GM23338 (cell line): Measurements from ENCODE around the gene EEPD1. TPM values are rescaled to one million over a fixed set of nuclear protein-coding genes. Genes with fewer than 3 reads are reported as not detected.

Source experiments
- ATAC-seq: fragments of 200-7000 bp; cut with Tn5 transposase; 3 replicates; pipeline ENCODE4 v1.9.1; 2020
- DNase-seq: peaks from one replicate; pipeline ENCODE4 v3.0.0-alpha.2; 2015; ENCODE audit warnings: low spot score
- H2AFZ ChIP-seq: fragments of 200-600 bp; sonication (generic); 2 replicates; pipeline ENCODE4 v1.8.0; 2016; ENCODE audit warnings: antibody characterized with exemption, mild to moderate bottlenecking, moderate library complexity
- H3F3A ChIP-seq: fragments of 200-600 bp; sonication (generic); replicated peaks from 2 replicates; pipeline ENCODE4 v1.8.0; 2017; ENCODE audit warnings: antibody characterized with exemption, mixed run types, low read depth
- H3K27ac ChIP-seq: fragments of 200-600 bp; sonication (generic); 2 replicates; pipeline ENCODE4 v1.6.1; 2016; ENCODE audit warnings: low read depth
- H3K27me3 ChIP-seq: fragments of 200-600 bp; sonication (generic); 2 replicates; pipeline ENCODE4 v1.8.0; 2016; ENCODE audit warnings: mild to moderate bottlenecking, mixed run types, moderate library complexity; ENCODE audit not compliant: insufficient read depth
- H3K36me3 ChIP-seq: fragments of 200-600 bp; sonication (generic); 2 replicates; pipeline ENCODE4 v1.8.0; 2016; ENCODE audit warnings: mild to moderate bottlenecking; ENCODE audit not compliant: insufficient read depth
- H3K4me1 ChIP-seq: fragments of 200-600 bp; sonication (generic); 2 replicates; pipeline ENCODE4 v1.8.0; 2016; ENCODE audit warnings: mild to moderate bottlenecking, moderate library complexity; ENCODE audit not compliant: insufficient read depth
- H3K4me2 ChIP-seq: fragments of 200-600 bp; sonication (generic); 2 replicates; pipeline ENCODE4 v1.7.1; 2017; ENCODE audit warnings: mixed run types
- H3K4me3 ChIP-seq: fragments of 200-600 bp; sonication (generic); 2 replicates; pipeline ENCODE4 v1.6.1; 2016; ENCODE audit warnings: mixed run types
- H3K79me2 ChIP-seq: fragments of 200-600 bp; sonication (generic); replicated peaks from 2 replicates; pipeline ENCODE4 v1.8.0; 2017; ENCODE audit warnings: mild to moderate bottlenecking; ENCODE audit not compliant: insufficient read depth
- H3K9me2 ChIP-seq: fragments of 200-600 bp; sonication (generic); 2 replicates; pipeline ENCODE4 v1.8.0; 2017; ENCODE audit not compliant: insufficient read depth
- H4K20me1 ChIP-seq: fragments of 200-600 bp; sonication (generic); replicated peaks from 2 replicates; pipeline ENCODE4 v1.8.0; 2017; ENCODE audit warnings: mild to moderate bottlenecking; ENCODE audit not compliant: insufficient read depth
- H3K27ac Mint-ChIP-seq: 2 replicates; pipeline ENCODE4 v1.8.0; 2020; ENCODE audit warnings: inconsistent platforms, mild to moderate bottlenecking, moderate library complexity, mixed read lengths
- H3K27me3 Mint-ChIP-seq: 3 replicates; pipeline ENCODE4 v1.8.0; 2022; ENCODE audit warnings: low read depth, mild to moderate bottlenecking, moderate library complexity, mixed read lengths, inconsistent platforms; ENCODE audit not compliant: insufficient read depth, poor library complexity
- H3K36me3 Mint-ChIP-seq: 3 replicates; pipeline ENCODE4 v1.8.0; 2021; ENCODE audit warnings: low read depth, mild to moderate bottlenecking, inconsistent platforms, moderate library complexity, mixed read lengths
- H3K4me1 Mint-ChIP-seq: 3 replicates; pipeline ENCODE4 v1.8.0; 2020; ENCODE audit warnings: mild to moderate bottlenecking, inconsistent platforms, mixed read lengths
- H3K4me3 Mint-ChIP-seq: 3 replicates; pipeline ENCODE4 v1.8.0; 2021; ENCODE audit warnings: moderate library complexity, mild to moderate bottlenecking, inconsistent platforms, mixed read lengths
- H3K9me3 Mint-ChIP-seq: 3 replicates; pipeline ENCODE4 v1.8.0; 2020; ENCODE audit warnings: moderate library complexity, mild to moderate bottlenecking, inconsistent platforms, mixed read lengths
- CREB1 ChIP-seq: fragments of 250-450 bp; sonication (Bioruptor Pico); IDR thresholded peaks from 2 replicates; pipeline ENCODE4 v1.5.0; 2020; ENCODE audit warnings: low read depth, mild to moderate bottlenecking, moderate library complexity
- EZH2 ChIP-seq: fragments of 200-600 bp; sonication (generic); IDR thresholded peaks from one replicate; pipeline ENCODE4 v1.8.0; 2017; ENCODE audit warnings: antibody characterized with exemption, mild to moderate bottlenecking, low read depth; ENCODE audit not compliant: unreplicated experiment
- NANOG ChIP-seq: IDR thresholded peaks from 2 replicates; pipeline ENCODE4 v1.6.1; 2016; ENCODE audit warnings: antibody characterized with exemption, borderline replicate concordance
- POLR2AphosphoS5 ChIP-seq: IDR thresholded peaks from 2 replicates; pipeline ENCODE4 v1.6.1; 2016; ENCODE audit warnings: antibody characterized with exemption, low read depth
- ZNF331 ChIP-seq: fragments of 250-450 bp; sonication (Bioruptor Pico); IDR thresholded peaks from 2 replicates; pipeline ENCODE4 v1.5.0; 2020; ENCODE audit warnings: low read depth, mild to moderate bottlenecking, moderate library complexity
- polyA plus RNA-seq: library from polyadenylated mRNA; unstranded; fragments of >200 nt; fragmentation: Nextera tagmentation; extraction: Ambion mirVana; gene quantifications from 2 replicates; pipeline ENCODE4 v1.2.1, GENCODE V29; 2016
- total RNA-seq: library from RNA; depleted of rRNA; stranded (reverse); fragments of >200 nt; shearing (Covaris generic); gene quantifications from 2 replicates; pipeline ENCODE4 v1.2.3, GENCODE V29; 2014
- TF ChIP-seq, protein P1 (sequence below): IDR thresholded peaks from 2 replicates; pipeline ENCODE4 v1.6.1; 2016; ENCODE audit warnings: antibody characterized with exemption
- TF ChIP-seq, protein P2 (sequence below): fragments of 250-450 bp; sonication (Bioruptor Pico); IDR thresholded peaks from 2 replicates; pipeline ENCODE4 v1.5.0; 2020; ENCODE audit warnings: mild to moderate bottlenecking, moderate library complexity
- TF ChIP-seq, protein P3 (sequence below), 2 experiments: fragments of 200-600 bp in 1 of 2; sonication (generic) in 1 of 2; conservative IDR thresholded peaks; 2 replicates each; pipeline versions ENCODE4 v1.5.1 to v1.6.1; 2016 to 2017; ENCODE audit warnings: antibody characterized with exemption in 2 of 2, low read depth in 2 of 2, mild to moderate bottlenecking in 2 of 2, moderate library complexity in 1 of 2

The EEPD1 gene
- total and polyA plus RNA-seq, 2 experiments from 2014 or later: 4.1 to 17.1 TPM

DNA sequence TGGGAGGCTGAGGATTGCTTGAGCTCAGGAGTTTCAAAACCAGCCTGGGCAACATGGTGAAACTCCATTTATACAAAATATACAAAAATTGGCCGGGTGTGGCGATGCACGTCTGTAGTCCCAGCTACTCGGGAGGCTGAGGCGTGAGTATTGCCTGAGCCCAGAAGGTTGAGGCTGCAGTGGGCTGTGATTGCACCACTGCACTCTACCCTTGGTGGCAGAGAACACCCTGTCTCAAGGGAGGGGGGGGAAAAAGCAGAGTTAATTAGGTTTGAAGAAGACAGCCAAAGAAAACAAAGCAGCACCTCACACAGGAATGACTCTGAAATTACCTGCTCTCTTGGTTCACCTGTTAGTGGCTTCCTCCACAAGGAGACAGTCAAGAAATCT is 110.0 kb downstream of the EEPD1 start:
- peaks cover 33% of the 10 kb centered on the region for H3K4me1 Mint-ChIP-seq
- H3K27ac ChIP-seq: no peak overlapping the region

DNA sequence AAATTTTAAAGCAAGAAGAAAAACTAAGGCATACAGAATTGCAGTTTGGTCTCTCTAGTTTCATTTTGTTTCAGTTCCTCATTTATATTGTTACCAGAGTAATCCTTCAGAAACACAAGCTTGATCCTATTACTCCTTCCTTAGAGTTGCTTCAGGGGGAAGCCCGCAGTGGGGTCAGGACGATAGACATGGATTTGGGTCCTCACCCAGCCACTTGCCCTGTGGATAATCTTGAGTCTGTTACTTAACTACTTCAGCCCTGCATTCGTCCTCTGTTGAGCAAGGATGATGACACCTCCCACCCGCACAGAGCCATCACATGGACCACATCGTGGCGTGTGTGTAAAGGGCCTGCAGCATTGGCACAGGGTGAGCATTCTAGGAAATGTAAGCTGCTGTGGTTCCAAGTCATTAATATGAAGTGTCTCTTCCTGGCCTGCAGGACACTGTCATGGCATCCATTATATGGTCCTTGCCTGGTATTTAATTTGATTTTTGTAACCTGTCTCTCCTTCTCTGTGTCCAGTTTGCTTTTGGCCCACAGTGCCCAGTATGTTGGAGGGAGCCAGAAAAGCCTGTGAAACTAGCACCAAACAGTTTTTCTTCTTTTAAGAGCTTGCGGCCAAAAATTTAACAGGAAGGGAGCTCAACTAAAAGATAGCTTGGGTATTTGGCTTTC is 111.2 kb downstream of the EEPD1 start:
- Mint-ChIP-seq H3K27ac (no peak overlapping the region; the same call in 1 of the 2 replicates), H3K9me3 (no peaks in the 10 kb centered on the region; the same call in 2 of the 3 replicates), H3K4me3 (no peak overlapping the region), H3K27me3 (peaks cover 4% of the 10 kb centered on the region), H3K4me1 (peaks cover 23% of the 10 kb centered on the region), H3K36me3 (no peaks in the 10 kb centered on the region)
- Histone ChIP-seq H3K4me1 (no peaks in the 10 kb centered on the region; the same call in 1 of the 2 replicates), H2AFZ (no peak overlapping the region), H3K4me2 (no peak overlapping the region), H3K36me3 (no peaks in the 10 kb centered on the region), H4K20me1 (no peaks in the 10 kb centered on the region), H3K79me2 (no peaks in the 10 kb centered on the region), H3K27me3 (no peaks in the 10 kb centered on the region), H3K9me2 (no peaks in the 10 kb centered on the region), H3F3A (no peaks in the 10 kb centered on the region), H3K4me3 (no peak overlapping the region), H3K27ac (no peak overlapping the region)
- DNase-seq (no peak), ATAC-seq (no peak)
- TF ChIP-seq, protein P1, sequence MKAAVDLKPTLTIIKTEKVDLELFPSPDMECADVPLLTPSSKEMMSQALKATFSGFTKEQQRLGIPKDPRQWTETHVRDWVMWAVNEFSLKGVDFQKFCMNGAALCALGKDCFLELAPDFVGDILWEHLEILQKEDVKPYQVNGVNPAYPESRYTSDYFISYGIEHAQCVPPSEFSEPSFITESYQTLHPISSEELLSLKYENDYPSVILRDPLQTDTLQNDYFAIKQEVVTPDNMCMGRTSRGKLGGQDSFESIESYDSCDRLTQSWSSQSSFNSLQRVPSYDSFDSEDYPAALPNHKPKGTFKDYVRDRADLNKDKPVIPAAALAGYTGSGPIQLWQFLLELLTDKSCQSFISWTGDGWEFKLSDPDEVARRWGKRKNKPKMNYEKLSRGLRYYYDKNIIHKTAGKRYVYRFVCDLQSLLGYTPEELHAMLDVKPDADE: no peak
- no peak for TF ChIP-seq POLR2AphosphoS5
- no peak for TF ChIP-seq EZH2
- TF ChIP-seq, protein P2, sequence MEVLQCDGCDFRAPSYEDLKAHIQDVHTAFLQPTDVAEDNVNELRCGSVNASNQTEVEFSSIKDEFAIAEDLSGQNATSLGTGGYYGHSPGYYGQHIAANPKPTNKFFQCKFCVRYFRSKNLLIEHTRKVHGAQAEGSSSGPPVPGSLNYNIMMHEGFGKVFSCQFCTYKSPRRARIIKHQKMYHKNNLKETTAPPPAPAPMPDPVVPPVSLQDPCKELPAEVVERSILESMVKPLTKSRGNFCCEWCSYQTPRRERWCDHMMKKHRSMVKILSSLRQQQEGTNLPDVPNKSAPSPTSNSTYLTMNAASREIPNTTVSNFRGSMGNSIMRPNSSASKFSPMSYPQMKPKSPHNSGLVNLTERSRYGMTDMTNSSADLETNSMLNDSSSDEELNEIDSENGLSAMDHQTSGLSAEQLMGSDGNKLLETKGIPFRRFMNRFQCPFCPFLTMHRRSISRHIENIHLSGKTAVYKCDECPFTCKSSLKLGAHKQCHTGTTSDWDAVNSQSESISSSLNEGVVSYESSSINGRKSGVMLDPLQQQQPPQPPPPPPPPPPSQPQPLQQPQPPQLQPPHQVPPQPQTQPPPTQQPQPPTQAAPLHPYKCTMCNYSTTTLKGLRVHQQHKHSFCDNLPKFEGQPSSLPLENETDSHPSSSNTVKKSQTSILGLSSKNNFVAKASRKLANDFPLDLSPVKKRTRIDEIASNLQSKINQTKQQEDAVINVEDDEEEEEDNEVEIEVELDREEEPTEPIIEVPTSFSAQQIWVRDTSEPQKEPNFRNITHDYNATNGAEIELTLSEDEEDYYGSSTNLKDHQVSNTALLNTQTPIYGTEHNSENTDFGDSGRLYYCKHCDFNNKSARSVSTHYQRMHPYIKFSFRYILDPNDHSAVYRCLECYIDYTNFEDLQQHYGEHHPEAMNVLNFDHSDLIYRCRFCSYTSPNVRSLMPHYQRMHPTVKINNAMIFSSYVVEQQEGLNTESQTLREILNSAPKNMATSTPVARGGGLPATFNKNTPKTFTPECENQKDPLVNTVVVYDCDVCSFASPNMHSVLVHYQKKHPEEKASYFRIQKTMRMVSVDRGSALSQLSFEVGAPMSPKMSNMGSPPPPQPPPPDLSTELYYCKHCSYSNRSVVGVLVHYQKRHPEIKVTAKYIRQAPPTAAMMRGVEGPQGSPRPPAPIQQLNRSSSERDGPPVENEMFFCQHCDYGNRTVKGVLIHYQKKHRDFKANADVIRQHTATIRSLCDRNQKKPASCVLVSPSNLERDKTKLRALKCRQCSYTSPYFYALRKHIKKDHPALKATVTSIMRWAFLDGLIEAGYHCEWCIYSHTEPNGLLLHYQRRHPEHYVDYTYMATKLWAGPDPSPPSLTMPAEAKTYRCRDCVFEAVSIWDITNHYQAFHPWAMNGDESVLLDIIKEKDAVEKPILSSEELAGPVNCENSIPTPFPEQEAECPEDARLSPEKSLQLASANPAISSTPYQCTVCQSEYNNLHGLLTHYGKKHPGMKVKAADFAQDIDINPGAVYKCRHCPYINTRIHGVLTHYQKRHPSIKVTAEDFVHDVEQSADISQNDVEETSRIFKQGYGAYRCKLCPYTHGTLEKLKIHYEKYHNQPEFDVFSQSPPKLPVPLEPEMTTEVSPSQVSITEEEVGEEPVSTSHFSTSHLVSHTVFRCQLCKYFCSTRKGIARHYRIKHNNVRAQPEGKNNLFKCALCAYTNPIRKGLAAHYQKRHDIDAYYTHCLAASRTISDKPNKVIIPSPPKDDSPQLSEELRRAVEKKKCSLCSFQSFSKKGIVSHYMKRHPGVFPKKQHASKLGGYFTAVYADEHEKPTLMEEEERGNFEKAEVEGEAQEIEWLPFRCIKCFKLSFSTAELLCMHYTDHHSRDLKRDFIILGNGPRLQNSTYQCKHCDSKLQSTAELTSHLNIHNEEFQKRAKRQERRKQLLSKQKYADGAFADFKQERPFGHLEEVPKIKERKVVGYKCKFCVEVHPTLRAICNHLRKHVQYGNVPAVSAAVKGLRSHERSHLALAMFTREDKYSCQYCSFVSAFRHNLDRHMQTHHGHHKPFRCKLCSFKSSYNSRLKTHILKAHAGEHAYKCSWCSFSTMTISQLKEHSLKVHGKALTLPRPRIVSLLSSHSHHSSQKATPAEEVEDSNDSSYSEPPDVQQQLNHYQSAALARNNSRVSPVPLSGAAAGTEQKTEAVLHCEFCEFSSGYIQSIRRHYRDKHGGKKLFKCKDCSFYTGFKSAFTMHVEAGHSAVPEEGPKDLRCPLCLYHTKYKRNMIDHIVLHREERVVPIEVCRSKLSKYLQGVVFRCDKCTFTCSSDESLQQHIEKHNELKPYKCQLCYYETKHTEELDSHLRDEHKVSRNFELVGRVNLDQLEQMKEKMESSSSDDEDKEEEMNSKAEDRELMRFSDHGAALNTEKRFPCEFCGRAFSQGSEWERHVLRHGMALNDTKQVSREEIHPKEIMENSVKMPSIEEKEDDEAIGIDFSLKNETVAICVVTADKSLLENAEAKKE (CRISPR knock-in tag): no peak
- no peak for TF ChIP-seq CREB1 (CRISPR knock-in tag)

More for the DNA sequence above, 110.0 kb downstream of the EEPD1 start:
- H3K27ac Mint-ChIP-seq: no peak overlapping the region
- Histone ChIP-seq H3K27me3 (no peaks in the 10 kb centered on the region), H3K4me3 (no peak overlapping the region), H3K9me2 (no peaks in the 10 kb centered on the region), H2AFZ (no peak overlapping the region), H3K4me2 (no peak overlapping the region), H4K20me1 (no peaks in the 10 kb centered on the region), H3K4me1 (peaks cover 10% of the 10 kb centered on the region; the same call in 1 of the 2 replicates), H3F3A (no peaks in the 10 kb centered on the region), H3K79me2 (no peaks in the 10 kb centered on the region), H3K36me3 (no peaks in the 10 kb centered on the region)
- TF ChIP-seq, protein P3, sequence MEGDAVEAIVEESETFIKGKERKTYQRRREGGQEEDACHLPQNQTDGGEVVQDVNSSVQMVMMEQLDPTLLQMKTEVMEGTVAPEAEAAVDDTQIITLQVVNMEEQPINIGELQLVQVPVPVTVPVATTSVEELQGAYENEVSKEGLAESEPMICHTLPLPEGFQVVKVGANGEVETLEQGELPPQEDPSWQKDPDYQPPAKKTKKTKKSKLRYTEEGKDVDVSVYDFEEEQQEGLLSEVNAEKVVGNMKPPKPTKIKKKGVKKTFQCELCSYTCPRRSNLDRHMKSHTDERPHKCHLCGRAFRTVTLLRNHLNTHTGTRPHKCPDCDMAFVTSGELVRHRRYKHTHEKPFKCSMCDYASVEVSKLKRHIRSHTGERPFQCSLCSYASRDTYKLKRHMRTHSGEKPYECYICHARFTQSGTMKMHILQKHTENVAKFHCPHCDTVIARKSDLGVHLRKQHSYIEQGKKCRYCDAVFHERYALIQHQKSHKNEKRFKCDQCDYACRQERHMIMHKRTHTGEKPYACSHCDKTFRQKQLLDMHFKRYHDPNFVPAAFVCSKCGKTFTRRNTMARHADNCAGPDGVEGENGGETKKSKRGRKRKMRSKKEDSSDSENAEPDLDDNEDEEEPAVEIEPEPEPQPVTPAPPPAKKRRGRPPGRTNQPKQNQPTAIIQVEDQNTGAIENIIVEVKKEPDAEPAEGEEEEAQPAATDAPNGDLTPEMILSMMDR (conservative IDR thresholded peaks at IDR 0.05; ENCODE audit: low read depth in 2 of 2): no peak
- TF ChIP-seq EZH2 (no peak), NANOG (no peak), POLR2AphosphoS5 (no peak), ZNF331 (CRISPR knock-in tag) (no peak)
- TF ChIP-seq, protein P1: no peak
- ATAC-seq (no peak), DNase-seq (no peak)
- peaks cover under 1% of the 10 kb centered on the region; the same call in 2 of the 3 replicates for H3K9me3 Mint-ChIP-seq
- H3K27me3 Mint-ChIP-seq: peaks cover 11% of the 10 kb centered on the region
- no peak overlapping the region for H3K4me3 Mint-ChIP-seq
- H3K36me3 Mint-ChIP-seq: peaks cover under 1% of the 10 kb centered on the region; the same call in 2 of the 3 replicates
